ENCODE results near the gene NR1H3.

NR1H3 gene

GRCh38 chr11:47248664-47249377 is 9.0 kb upstream of the NR1H3 start, which contains the start of gene ACP2:
ACP2 (minus strand) TSS chr11:47248814; CDS start chr11:47248789, 25 bp downstream.
- peak; percentile 71 for TF ChIP-seq USF1 (IDR thresholded peaks at IDR 0.05)
- peak; percentile 79 for TF ChIP-seq MAX (IDR thresholded peaks at IDR 0.05)
- TF ChIP-seq FOXM1 (IDR thresholded peaks at IDR 0.05; ENCODE audit: borderline replicate concordance, low read depth) = peak; percentile 21; the same call in 1 of the 2 replicates
- TF ChIP-seq CREB1 (IDR thresholded peaks at IDR 0.05; ENCODE audit: low read depth) = no peak; the same call in 1 of the 2 replicates
- TF ChIP-seq CEBPB (IDR thresholded peaks at IDR 0.05) = peak; percentile 19; the same call in 1 of the 2 replicates
- TF ChIP-seq TAF1 (IDR thresholded peaks at IDR 0.05; ENCODE audit: low read depth) = peak; percentile 99
- peak; percentile 7; the same call in 1 of the 2 replicates for TF ChIP-seq RAD21 (IDR thresholded peaks at IDR 0.05; ENCODE audit: low read depth)
- TF ChIP-seq REST (IDR thresholded peaks at IDR 0.05; ENCODE audit: low read depth) = no peak
- no peak for TF ChIP-seq ZBTB7A (IDR thresholded peaks at IDR 0.05; ENCODE audit: low read depth)
- TF ChIP-seq TEAD4 (IDR thresholded peaks at IDR 0.05) = peak; percentile 37; the same call in 1 of the 2 replicates
- TF ChIP-seq TCF12 (IDR thresholded peaks at IDR 0.05; ENCODE audit: low read depth) = peak; percentile 86
- TF ChIP-seq EP300 (IDR thresholded peaks at IDR 0.05; ENCODE audit: borderline replicate concordance) = peak; percentile 15; the same call in 1 of the 2 replicates
- TF ChIP-seq NFIC (IDR thresholded peaks at IDR 0.05) = peak; percentile 53; the same call in 1 of the 2 replicates
- TF ChIP-seq EGR1 (IDR thresholded peaks at IDR 0.05) = peak; percentile 89
- TF ChIP-seq YY1 (IDR thresholded peaks at IDR 0.05; ENCODE audit: low read depth) = peak; percentile 100

- TF ChIP-seq RAD21 (IDR thresholded peaks at IDR 0.05; ENCODE audit: low read depth) (no peak), TCF12 (IDR thresholded peaks at IDR 0.05; ENCODE audit: low read depth) (no peak), EGR1 (IDR thresholded peaks at IDR 0.05) (no peak), MAX (IDR thresholded peaks at IDR 0.05) (no peak), TAF1 (IDR thresholded peaks at IDR 0.05; ENCODE audit: low read depth) (no peak), TEAD4 (IDR thresholded peaks at IDR 0.05) (no peak), YY1 (IDR thresholded peaks at IDR 0.05; ENCODE audit: low read depth) (no peak), USF1 (IDR thresholded peaks at IDR 0.05) (no peak), ZBTB7A (IDR thresholded peaks at IDR 0.05; ENCODE audit: low read depth) (no peak), FOXM1 (IDR thresholded peaks at IDR 0.05; ENCODE audit: borderline replicate concordance, low read depth) (no peak), CEBPB (IDR thresholded peaks at IDR 0.05) (no peak), EP300 (IDR thresholded peaks at IDR 0.05; ENCODE audit: borderline replicate concordance) (no peak), REST (IDR thresholded peaks at IDR 0.05; ENCODE audit: low read depth) (no peak), NFIC (IDR thresholded peaks at IDR 0.05) (no peak), CREB1 (IDR thresholded peaks at IDR 0.05; ENCODE audit: low read depth) (no peak)
Measured at GRCh38 chr11:47249378-47249715, 8.4 kb upstream of the NR1H3 start.

- no peak for TF ChIP-seq YY1 (IDR thresholded peaks at IDR 0.05; ENCODE audit: low read depth)
- TF ChIP-seq CREB1 (IDR thresholded peaks at IDR 0.05; ENCODE audit: low read depth) = no peak
- TF ChIP-seq NFIC (IDR thresholded peaks at IDR 0.05) = no peak
- no peak for TF ChIP-seq TEAD4 (IDR thresholded peaks at IDR 0.05)
- TF ChIP-seq REST (IDR thresholded peaks at IDR 0.05; ENCODE audit: low read depth) = no peak
- TF ChIP-seq EGR1 (IDR thresholded peaks at IDR 0.05) = no peak
- no peak for TF ChIP-seq MAX (IDR thresholded peaks at IDR 0.05)
- TF ChIP-seq CEBPB (IDR thresholded peaks at IDR 0.05) = no peak
- no peak for TF ChIP-seq RAD21 (IDR thresholded peaks at IDR 0.05; ENCODE audit: low read depth)
- TF ChIP-seq ZBTB7A (IDR thresholded peaks at IDR 0.05; ENCODE audit: low read depth) = no peak
- TF ChIP-seq TAF1 (IDR thresholded peaks at IDR 0.05; ENCODE audit: low read depth) = no peak
- TF ChIP-seq TCF12 (IDR thresholded peaks at IDR 0.05; ENCODE audit: low read depth) = no peak
- TF ChIP-seq USF1 (IDR thresholded peaks at IDR 0.05) = no peak
- no peak for TF ChIP-seq FOXM1 (IDR thresholded peaks at IDR 0.05; ENCODE audit: borderline replicate concordance, low read depth)
- TF ChIP-seq EP300 (IDR thresholded peaks at IDR 0.05; ENCODE audit: borderline replicate concordance) = no peak
Measured at GRCh38 chr11:47251751-47252150, 6.0 kb upstream of the NR1H3 start.
